ENCODE data around the gene LRRC56. TPM values are rescaled to one million over a fixed set of nuclear protein-coding genes. Genes with fewer than 3 reads are reported as not detected.
A peak's percentile ranks its signal among the peaks of the same experiment; 100 is the strongest.

LRRC56 gene
- total and polyA plus RNA-seq, 2 of the 13 experiments (the other 11 are each of a cell fraction or from before 2014, with no cell fraction given): 0.11 to 0.29 TPM

GRCh38 chr11:563812-564578, 26.7 kb downstream of the LRRC56 start:
- no peak overlapping the region for H3K4me3 ChIP-seq (replicated peaks in 1 of 3; ENCODE audit: insufficient read depth in 1 of 3, low read depth in 2 of 3, low read length in 3 of 3)
- FAIRE-seq (no peak), DNase-seq (ENCODE audit: low spot score) (no peak), ATAC-seq (no peak)
- no peaks in the 10 kb centered on the region for H3K9me3 ChIP-seq (ENCODE audit: low read length)
- no peak overlapping the region for H3K27ac ChIP-seq (ENCODE audit: extremely low read length, insufficient read depth, low read length)
- no peaks in the 10 kb centered on the region; a peak in 1 of 5 replicates for H3K27me3 ChIP-seq (ENCODE audit: control insufficient read depth in 1 of 2, insufficient read depth in 2 of 2, low read length in 2 of 2)
- no TSS peak for BruUV-seq (replicated peaks)
- WGBS (ENCODE audit: low lambda C conversion rate): 98% methylated on average over 5 of the region's 12 CpGs
- POLR2A ChIA-PET: interaction anchor here (1.2 kb wide), 1 partner anchor 12 kb away, joined by 4 read pairs; the partner anchor contains the start of gene PHRF1
- intact Hi-C loops (cut with micrococcal nuclease; ENCODE audit: unreplicated experiment) (no loop called here), in situ Hi-C loops (cut with HindIII; ENCODE audit: extremely low pct_ligation_motif_present, low pct_unique_long_range_greater_than_20kb) (no loop called here)
- H3K36me3 ChIP-seq (replicated peaks in 1 of 2; ENCODE audit: control insufficient read depth in 1 of 2, insufficient read depth in 2 of 2, low read length in 2 of 2): peaks cover 0 to 2% of the 10 kb centered on the region in 2 experiments; a peak in 3 of 5 replicates
- H2AFZ ChIP-seq (ENCODE audit: low read length): no peak overlapping the region
- peaks cover 24% of the 10 kb centered on the region for H3K79me2 ChIP-seq (ENCODE audit: insufficient read depth, low read length)
- CTCF ChIA-PET (ENCODE audit: low intra/inter-chr PET ratio, low total read pairs): no interaction called here
- H4K20me1 ChIP-seq (ENCODE audit: insufficient read depth, low read length): peaks cover 25% of the 10 kb centered on the region; the same call in 1 of the 2 replicates
- H3K4me1 ChIP-seq (ENCODE audit: insufficient read depth, low read length): peaks cover 65% of the 10 kb centered on the region
- no peak overlapping the region for H3K4me2 ChIP-seq (ENCODE audit: low read depth, low read length)
- no peak overlapping the region for H3K9ac ChIP-seq (ENCODE audit: insufficient read depth, low read depth, low read length)
- TF ChIP-seq SP4 (CRISPR knock-in tag; IDR thresholded peaks at IDR 0.05) (0 out of 2 replicates have a peak, but pooled peaks have one; percentile 24), PBX3 (CRISPR knock-in tag; IDR thresholded peaks at IDR 0.05; ENCODE audit: borderline replicate concordance) (no peak), SRSF4 (IDR thresholded peaks at IDR 0.05; ENCODE audit: low read depth, low read length, poor library complexity, severe bottlenecking) (no peak), ZNF414 (CRISPR knock-in tag; IDR thresholded peaks at IDR 0.05) (no peak), ATM (IDR thresholded peaks at IDR 0.05; ENCODE audit: borderline replicate concordance) (no peak), ZBTB21 (CRISPR knock-in tag; IDR thresholded peaks at IDR 0.05) (no peak), ZBTB33 (CRISPR knock-in tag; IDR thresholded peaks at IDR 0.05) (peak; percentile 20; the same call in 1 of the 2 replicates), ZNF264 (CRISPR knock-in tag; IDR thresholded peaks at IDR 0.05) (no peak), AKNA (CRISPR knock-in tag; IDR thresholded peaks at IDR 0.05; ENCODE audit: borderline replicate concordance) (no peak), AKAP8 (CRISPR knock-in tag; IDR thresholded peaks at IDR 0.05) (peak; percentile 14; the same call in 1 of the 2 replicates), ZNF572 (CRISPR knock-in tag; IDR thresholded peaks at IDR 0.05) (no peak), MAFG (CRISPR knock-in tag; IDR thresholded peaks at IDR 0.05) (no peak), ZNF274 (CRISPR knock-in tag; IDR thresholded peaks at IDR 0.05) (0 out of 2 replicates have a peak, but pooled peaks have one; percentile 23), ZFAT (CRISPR knock-in tag; conservative IDR thresholded peaks at IDR 0.05) (no peak), ZNF207 (IDR thresholded peaks at IDR 0.05; ENCODE audit: borderline replicate concordance) (no peak)
